Measurements from ENCODE around the gene BBLN.

The BBLN gene

DNA sequence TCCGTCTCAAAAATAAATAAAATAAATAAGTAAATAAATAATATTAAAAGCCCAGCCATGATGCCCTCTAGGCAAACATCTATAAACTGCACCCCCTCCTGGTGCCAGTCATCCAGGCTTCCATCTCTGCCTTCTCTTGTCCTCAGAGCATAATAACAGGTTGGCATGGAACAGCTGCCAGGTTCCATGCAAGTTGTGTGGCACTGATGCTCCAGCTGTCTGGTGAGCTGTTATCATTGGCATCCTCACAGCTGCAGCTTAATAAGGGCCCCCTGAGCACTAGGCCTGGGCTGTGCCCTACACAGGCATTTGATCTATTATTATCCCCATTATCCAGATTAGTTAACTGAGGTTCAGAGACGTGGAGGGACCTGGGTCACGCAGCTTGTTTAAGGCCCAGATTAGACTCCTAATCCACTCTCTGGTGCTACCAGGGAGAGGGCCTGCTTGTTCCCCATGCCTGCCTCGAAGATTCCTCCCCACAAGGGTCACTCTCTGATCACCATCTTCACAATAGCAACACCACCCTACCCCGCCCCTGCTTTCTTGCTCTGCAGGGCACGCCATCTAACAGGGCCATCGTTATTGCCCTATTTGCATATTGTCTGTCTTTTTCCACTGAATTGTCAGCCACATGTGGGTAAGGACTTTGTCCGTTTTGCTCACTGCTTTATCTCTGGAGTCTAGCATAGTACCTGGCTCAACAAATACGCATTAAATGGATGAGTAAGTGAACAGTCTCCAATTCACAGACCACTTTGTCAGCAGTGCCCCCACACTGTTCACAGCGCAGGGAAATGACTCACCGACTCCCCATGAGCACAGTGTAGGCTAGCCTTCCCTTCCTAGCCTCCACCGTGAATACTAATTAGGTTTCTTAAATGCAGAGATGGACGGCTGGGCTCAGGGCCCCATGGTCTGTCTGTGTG lies 41.6 kb downstream of the BBLN start:
- TF ChIP-seq EZH2 (optimal IDR thresholded peaks at IDR 0.05; ENCODE audit: low read depth, low read length), result no peak
- no peak for TF ChIP-seq EZH2phosphoT487 (IDR thresholded peaks at IDR 0.05; ENCODE audit: low read length)
- TF ChIP-seq, protein P1, sequence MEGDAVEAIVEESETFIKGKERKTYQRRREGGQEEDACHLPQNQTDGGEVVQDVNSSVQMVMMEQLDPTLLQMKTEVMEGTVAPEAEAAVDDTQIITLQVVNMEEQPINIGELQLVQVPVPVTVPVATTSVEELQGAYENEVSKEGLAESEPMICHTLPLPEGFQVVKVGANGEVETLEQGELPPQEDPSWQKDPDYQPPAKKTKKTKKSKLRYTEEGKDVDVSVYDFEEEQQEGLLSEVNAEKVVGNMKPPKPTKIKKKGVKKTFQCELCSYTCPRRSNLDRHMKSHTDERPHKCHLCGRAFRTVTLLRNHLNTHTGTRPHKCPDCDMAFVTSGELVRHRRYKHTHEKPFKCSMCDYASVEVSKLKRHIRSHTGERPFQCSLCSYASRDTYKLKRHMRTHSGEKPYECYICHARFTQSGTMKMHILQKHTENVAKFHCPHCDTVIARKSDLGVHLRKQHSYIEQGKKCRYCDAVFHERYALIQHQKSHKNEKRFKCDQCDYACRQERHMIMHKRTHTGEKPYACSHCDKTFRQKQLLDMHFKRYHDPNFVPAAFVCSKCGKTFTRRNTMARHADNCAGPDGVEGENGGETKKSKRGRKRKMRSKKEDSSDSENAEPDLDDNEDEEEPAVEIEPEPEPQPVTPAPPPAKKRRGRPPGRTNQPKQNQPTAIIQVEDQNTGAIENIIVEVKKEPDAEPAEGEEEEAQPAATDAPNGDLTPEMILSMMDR (IDR thresholded peaks at IDR 0.05; ENCODE audit: low read length), result no peak
- DNase-seq, result no peak
- Histone ChIP-seq H3K9ac (ENCODE audit: low read length) (no peak overlapping the region), H3K9me2 (replicated peaks; ENCODE audit: insufficient read depth, low read length) (no peaks in the 10 kb centered on the region), H3K4me3 (ENCODE audit: low read length) (no peak overlapping the region), H3K9me3 (replicated peaks; ENCODE audit: insufficient read depth, low read length) (no peaks in the 10 kb centered on the region), H3K79me2 (ENCODE audit: low read length) (no peaks in the 10 kb centered on the region), H4K20me1 (ENCODE audit: insufficient read depth, low read length) (no peaks in the 10 kb centered on the region), H3F3A (ENCODE audit: insufficient read depth, low read length) (no peaks in the 10 kb centered on the region), H3K36me3 (replicated peaks; ENCODE audit: insufficient read depth, low read length) (no peaks in the 10 kb centered on the region), H2AFZ (ENCODE audit: low read length) (no peak overlapping the region), H3K4me1 (ENCODE audit: low read length) (0 out of 2 replicates have a peak, but pooled peaks cover 3% of the 10 kb centered on the region), H3K27me3 (replicated peaks; ENCODE audit: insufficient read depth, low read length) (peaks cover 26% of the 10 kb centered on the region), H3K27ac (ENCODE audit: low read length) (no peak overlapping the region), H3K4me2 (ENCODE audit: low read depth, low read length) (no peak overlapping the region)

DNA sequence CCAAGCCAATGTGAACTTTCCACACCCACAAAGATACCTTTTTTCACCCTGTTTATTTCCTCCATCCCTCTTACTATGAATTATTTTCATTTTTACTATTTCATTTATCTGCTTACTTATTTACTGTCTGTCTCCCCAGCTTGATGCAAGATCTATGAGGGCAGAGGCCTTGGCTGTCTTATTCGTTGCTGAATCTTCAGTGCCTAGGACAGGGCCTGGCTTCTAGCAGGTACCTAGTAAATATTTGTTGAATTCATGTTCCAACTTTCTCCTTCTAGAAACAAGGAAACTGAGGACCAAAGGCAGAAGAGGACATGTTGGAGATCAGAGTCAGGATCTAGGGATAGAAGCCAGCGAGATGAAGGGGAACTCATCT lies 42.6 kb downstream of the BBLN start:
- 0 out of 2 replicates have a peak, but pooled peaks cover 3% of the 10 kb centered on the region for H3K4me1 ChIP-seq (ENCODE audit: low read length)
- no peaks in the 10 kb centered on the region for H4K20me1 ChIP-seq (ENCODE audit: insufficient read depth, low read length)
- no peak for DNase-seq
- no peaks in the 10 kb centered on the region for H3F3A ChIP-seq (ENCODE audit: insufficient read depth, low read length)
- H3K4me2 ChIP-seq (ENCODE audit: low read depth, low read length), result peak overlapping the region; percentile 46; the same call in 1 of the 2 replicates
- TF ChIP-seq EZH2 (optimal IDR thresholded peaks at IDR 0.05; ENCODE audit: low read depth, low read length) (no peak), EZH2phosphoT487 (IDR thresholded peaks at IDR 0.05; ENCODE audit: low read length) (no peak)
- TF ChIP-seq, protein P1 (IDR thresholded peaks at IDR 0.05; ENCODE audit: low read length), result no peak
- no peaks in the 10 kb centered on the region for H3K9me3 ChIP-seq (replicated peaks; ENCODE audit: insufficient read depth, low read length)
- peak overlapping the region; percentile 43; the same call in 1 of the 2 replicates for H2AFZ ChIP-seq (ENCODE audit: low read length)
- no peak overlapping the region for H3K27ac ChIP-seq (ENCODE audit: low read length)
- peaks cover 30% of the 10 kb centered on the region for H3K27me3 ChIP-seq (replicated peaks; ENCODE audit: insufficient read depth, low read length)
- H3K79me2 ChIP-seq (ENCODE audit: low read length), result no peaks in the 10 kb centered on the region
- H3K9me2 ChIP-seq (replicated peaks; ENCODE audit: insufficient read depth, low read length), result no peaks in the 10 kb centered on the region
- no peak overlapping the region for H3K4me3 ChIP-seq (ENCODE audit: low read length)
- no peaks in the 10 kb centered on the region for H3K36me3 ChIP-seq (replicated peaks; ENCODE audit: insufficient read depth, low read length)
- H3K9ac ChIP-seq (ENCODE audit: low read length), result no peak overlapping the region

DNA sequence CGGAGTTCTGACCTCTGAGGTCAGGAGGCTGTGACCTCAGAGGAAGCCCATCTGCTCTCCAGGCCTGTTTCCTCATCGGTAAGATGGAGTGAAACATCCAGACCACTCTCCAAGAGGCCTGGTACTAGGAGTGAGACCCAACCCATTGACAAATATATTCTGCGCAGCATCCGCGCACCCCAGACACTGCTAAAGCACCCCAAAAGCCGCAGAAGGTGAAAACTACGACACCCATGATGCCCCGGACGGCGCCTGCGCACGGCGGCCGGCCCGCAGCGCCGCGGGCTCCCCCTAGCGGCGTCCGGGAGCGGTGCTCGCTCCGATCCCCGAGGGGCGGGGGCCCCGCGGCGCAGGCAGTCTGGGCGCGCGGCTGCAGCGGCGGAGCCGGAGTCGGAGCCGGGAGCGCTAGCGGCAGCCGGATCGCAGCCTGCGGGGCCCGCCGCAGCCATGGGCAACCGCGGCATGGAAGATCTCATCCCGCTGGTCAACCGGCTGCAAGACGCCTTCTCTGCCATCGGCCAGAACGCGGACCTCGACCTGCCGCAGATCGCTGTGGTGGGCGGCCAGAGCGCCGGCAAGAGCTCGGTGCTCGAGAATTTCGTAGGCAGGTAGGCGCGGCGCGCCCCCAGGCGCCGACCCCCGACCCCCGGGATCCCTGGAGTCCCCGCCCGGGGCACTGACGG lies 43.1 kb downstream of the BBLN start, which contains the start of gene DNM1:
Gene DNM1 (plus strand): TSS at position 356 of the 683 bp plus-strand sequence. CDS start 92 bp downstream, at position 448.
- no peaks in the 10 kb centered on the region for H3K9me3 ChIP-seq (replicated peaks; ENCODE audit: insufficient read depth, low read length)
- no peaks in the 10 kb centered on the region for H3K36me3 ChIP-seq (replicated peaks; ENCODE audit: insufficient read depth, low read length)
- 0 out of 2 replicates have a peak, but pooled peaks cover 3% of the 10 kb centered on the region for H3K4me1 ChIP-seq (ENCODE audit: low read length)
- H3K9me2 ChIP-seq (replicated peaks; ENCODE audit: insufficient read depth, low read length), result no peaks in the 10 kb centered on the region
- peak; percentile 67 for DNase-seq
- no peaks in the 10 kb centered on the region for H4K20me1 ChIP-seq (ENCODE audit: insufficient read depth, low read length)
- TF ChIP-seq, protein P1 (IDR thresholded peaks at IDR 0.05; ENCODE audit: low read length), result peak; percentile 58
- TF ChIP-seq EZH2phosphoT487 (IDR thresholded peaks at IDR 0.05; ENCODE audit: low read length), result no peak
- H3F3A ChIP-seq (ENCODE audit: insufficient read depth, low read length), result no peaks in the 10 kb centered on the region
- no peak within 1 kb of the TSS for H3K27ac ChIP-seq (ENCODE audit: low read length)
- peak within 1 kb of the TSS; percentile 94 for H3K4me2 ChIP-seq (ENCODE audit: low read depth, low read length)
- H3K27me3 ChIP-seq (replicated peaks; ENCODE audit: insufficient read depth, low read length), result peaks cover 30% of the 10 kb centered on the region
- peak within 1 kb of the TSS; percentile 43; the same call in 1 of the 2 replicates for H2AFZ ChIP-seq (ENCODE audit: low read length)
- H3K79me2 ChIP-seq (ENCODE audit: low read length), result no peaks in the 10 kb centered on the region
- peak within 1 kb of the TSS; percentile 61 for H3K4me3 ChIP-seq (ENCODE audit: low read length)
- no peak within 1 kb of the TSS for H3K9ac ChIP-seq (ENCODE audit: low read length)

Data from MM.1S (cell line).